GM18867 (cell line): ENCODE results near the gene DPYD.
A peak's percentile ranks its signal among the peaks of the same experiment; 100 is the strongest.

Experiments
- ATAC-seq: cut with Tn5 transposase; IDR thresholded peaks from one replicate; pipeline ENCODE4 v1.9.1; 2021; ENCODE audit warnings: mild to moderate bottlenecking, moderate library complexity; ENCODE audit not compliant: unreplicated experiment

Gene DPYD

GRCh38 chr1:97630948-97631347, 289.9 kb downstream of the DPYD start:
- no peak for ATAC-seq

GRCh38 chr1:97630281-97630680, 290.6 kb downstream of the DPYD start:
- no peak for ATAC-seq

- no peak for ATAC-seq
Observed at GRCh38 chr1:97623220-97623619, 297.6 kb downstream of the DPYD start.

- no peak for ATAC-seq
Observed at GRCh38 chr1:97621955-97622354, 298.9 kb downstream of the DPYD start.

GRCh38 chr1:97619706-97620105, 301.1 kb downstream of the DPYD start:
- no peak for ATAC-seq

GRCh38 chr1:97610748-97611147, 310.1 kb downstream of the DPYD start:
- ATAC-seq, result peak; percentile 72

GRCh38 chr1:97610102-97610501, 310.7 kb downstream of the DPYD start:
- ATAC-seq, result no peak

GRCh38 chr1:97608272-97608671, 312.6 kb downstream of the DPYD start:
- ATAC-seq, result peak; percentile 76

- ATAC-seq, result peak; percentile 71
Observed at GRCh38 chr1:97603776-97604175, 317.1 kb downstream of the DPYD start.

- ATAC-seq, result no peak
Observed at GRCh38 chr1:97603218-97603617, 317.6 kb downstream of the DPYD start.

- no peak for ATAC-seq
Observed at GRCh38 chr1:97599447-97599846, 321.4 kb downstream of the DPYD start.

- ATAC-seq, result no peak
Observed at GRCh38 chr1:97593192-97593591, 327.6 kb downstream of the DPYD start.

- ATAC-seq, result no peak
Observed at GRCh38 chr1:97588772-97589171, 332.1 kb downstream of the DPYD start.

- no peak for ATAC-seq
Observed at GRCh38 chr1:97581614-97582051, 339.2 kb downstream of the DPYD start.

GRCh38 chr1:97577613-97578012, 343.2 kb downstream of the DPYD start:
- ATAC-seq, result no peak

- ATAC-seq, result no peak
Observed at GRCh38 chr1:97573553-97573952, 347.3 kb downstream of the DPYD start.

GRCh38 chr1:97572561-97572960, 348.3 kb downstream of the DPYD start:
- ATAC-seq, result no peak

GRCh38 chr1:97571760-97572159, 349.1 kb downstream of the DPYD start:
- no peak for ATAC-seq

GRCh38 chr1:97570691-97571090, 350.1 kb downstream of the DPYD start:
- no peak for ATAC-seq

- ATAC-seq, result no peak
Observed at GRCh38 chr1:97567000-97567749, 353.7 kb downstream of the DPYD start.

GRCh38 chr1:97565886-97566285, 354.9 kb downstream of the DPYD start:
- ATAC-seq, result no peak

GRCh38 chr1:97563926-97564325, 356.9 kb downstream of the DPYD start:
- ATAC-seq, result no peak

- ATAC-seq, result no peak
Observed at GRCh38 chr1:97562081-97562480, 358.8 kb downstream of the DPYD start.
